Esophagus squamous epithelium (tissue), 4 donors: ENCODE data around the gene GRIK4.

Source experiments
- POLR2A ChIP-seq, 4 donors: fragments of 450-650 bp; IDR thresholded peaks; one replicate each; pipeline ENCODE4 v1.6.1; 2017; ENCODE audit warnings: antibody characterized with exemption in 4 of 4, mild to moderate bottlenecking in 4 of 4, moderate library complexity in 3 of 4
- TF ChIP-seq, protein P1 (sequence below), 6 experiments: fragments of 450-650 bp in 4 of 6; fragments of 200-600 bp in 2 of 6; sonication (generic) in 2 of 6; IDR thresholded peaks; one replicate each; pipeline ENCODE4 v1.5.1; 2016 to 2019; ENCODE audit warnings: antibody characterized with exemption in 6 of 6, mild to moderate bottlenecking in 4 of 6, moderate library complexity in 4 of 6

DNA sequence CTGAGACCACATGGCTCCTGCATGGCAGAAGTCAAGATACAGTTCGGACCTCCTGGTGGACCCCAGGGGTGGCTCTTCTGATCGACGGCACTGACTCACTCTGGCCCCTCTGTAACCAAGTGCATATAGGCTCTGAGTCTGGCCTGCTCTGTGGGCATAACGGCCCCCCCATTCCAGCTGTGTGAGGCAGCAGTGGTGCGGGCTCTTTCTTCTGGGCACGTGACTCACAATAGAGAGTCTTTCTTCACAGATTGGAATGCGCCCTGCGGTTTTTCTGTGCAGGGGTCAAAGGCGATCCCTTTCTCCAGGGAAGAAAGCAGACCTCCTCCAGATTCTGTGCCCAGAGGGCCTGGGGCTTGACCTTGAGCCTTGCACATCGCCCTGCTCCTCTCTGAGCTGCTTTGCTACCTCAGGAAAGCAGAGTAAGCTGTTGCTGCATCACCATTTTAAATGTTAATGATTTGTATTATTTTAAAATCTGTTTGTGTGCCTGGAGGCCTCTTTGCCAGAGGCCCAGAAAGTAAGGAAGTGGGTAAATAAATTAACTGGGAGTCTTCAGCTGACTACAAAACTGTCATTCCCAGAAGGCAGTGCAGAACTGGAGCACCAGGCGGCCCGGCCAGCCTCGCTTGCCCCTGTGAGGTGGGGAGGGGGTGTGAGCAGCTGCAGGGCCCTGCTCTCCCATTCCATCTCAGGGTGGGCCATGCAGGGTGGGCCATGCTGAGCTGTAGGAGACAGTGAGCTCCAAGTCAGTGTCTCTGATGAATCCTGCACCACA is 199.0 kb downstream of the GRIK4 start:
- TF ChIP-seq, protein P1, sequence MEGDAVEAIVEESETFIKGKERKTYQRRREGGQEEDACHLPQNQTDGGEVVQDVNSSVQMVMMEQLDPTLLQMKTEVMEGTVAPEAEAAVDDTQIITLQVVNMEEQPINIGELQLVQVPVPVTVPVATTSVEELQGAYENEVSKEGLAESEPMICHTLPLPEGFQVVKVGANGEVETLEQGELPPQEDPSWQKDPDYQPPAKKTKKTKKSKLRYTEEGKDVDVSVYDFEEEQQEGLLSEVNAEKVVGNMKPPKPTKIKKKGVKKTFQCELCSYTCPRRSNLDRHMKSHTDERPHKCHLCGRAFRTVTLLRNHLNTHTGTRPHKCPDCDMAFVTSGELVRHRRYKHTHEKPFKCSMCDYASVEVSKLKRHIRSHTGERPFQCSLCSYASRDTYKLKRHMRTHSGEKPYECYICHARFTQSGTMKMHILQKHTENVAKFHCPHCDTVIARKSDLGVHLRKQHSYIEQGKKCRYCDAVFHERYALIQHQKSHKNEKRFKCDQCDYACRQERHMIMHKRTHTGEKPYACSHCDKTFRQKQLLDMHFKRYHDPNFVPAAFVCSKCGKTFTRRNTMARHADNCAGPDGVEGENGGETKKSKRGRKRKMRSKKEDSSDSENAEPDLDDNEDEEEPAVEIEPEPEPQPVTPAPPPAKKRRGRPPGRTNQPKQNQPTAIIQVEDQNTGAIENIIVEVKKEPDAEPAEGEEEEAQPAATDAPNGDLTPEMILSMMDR (IDR thresholded peaks at IDR 0.05): no peak
- no peak for TF ChIP-seq POLR2A (IDR thresholded peaks at IDR 0.05)
